ENCODE data around the gene DOP1A.
A peak's percentile ranks its signal among the peaks of the same experiment; 100 is the strongest.
"Not testable (repeated sequence)": the region's sequence is repeated elsewhere in the genome, so short reads cannot be mapped to it uniquely, and the experiment has no call there.

The DOP1A gene

DNA sequence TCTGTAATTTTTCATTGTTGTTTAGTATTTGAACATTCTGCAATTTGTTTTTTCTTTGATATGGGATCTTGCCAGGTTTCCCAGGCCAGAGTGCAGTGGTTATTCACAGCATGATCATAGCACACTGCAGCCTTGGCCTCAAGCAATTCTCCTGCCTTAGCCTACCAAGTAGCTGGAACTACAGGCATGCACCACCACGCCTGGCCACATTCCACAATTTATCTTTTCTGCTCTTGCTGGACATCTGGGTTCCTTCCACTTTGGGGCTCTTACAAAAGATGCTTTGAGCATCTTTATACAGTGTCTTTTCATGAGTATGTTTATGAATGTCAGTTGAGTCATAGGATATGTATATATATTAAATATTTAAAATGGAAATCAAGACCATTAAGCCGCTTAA, 83.6 kb downstream of the DOP1A start:
- no peak for DNase-seq (ENCODE audit: low spot score)

DNA sequence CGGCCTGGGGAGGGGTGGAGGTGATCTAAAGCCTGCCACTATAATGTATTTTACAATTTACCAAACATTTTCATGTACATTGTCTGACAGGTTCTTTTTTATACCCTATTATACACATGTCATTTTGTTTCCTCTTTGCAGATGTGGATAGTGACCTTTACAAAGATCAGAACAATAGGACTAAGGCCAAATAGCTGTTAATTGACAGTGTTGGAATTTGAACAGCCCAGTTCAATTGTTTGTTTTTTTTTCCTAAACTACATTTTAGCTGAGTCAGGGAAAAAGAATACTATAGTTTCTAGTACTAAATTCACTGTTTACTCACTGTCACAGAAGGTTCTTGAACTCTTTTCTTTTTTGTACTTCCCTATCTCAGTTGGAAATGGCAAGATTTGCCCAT, 85.4 kb downstream of the DOP1A start:
- DNase-seq (ENCODE audit: low spot score) = no peak

DNA sequence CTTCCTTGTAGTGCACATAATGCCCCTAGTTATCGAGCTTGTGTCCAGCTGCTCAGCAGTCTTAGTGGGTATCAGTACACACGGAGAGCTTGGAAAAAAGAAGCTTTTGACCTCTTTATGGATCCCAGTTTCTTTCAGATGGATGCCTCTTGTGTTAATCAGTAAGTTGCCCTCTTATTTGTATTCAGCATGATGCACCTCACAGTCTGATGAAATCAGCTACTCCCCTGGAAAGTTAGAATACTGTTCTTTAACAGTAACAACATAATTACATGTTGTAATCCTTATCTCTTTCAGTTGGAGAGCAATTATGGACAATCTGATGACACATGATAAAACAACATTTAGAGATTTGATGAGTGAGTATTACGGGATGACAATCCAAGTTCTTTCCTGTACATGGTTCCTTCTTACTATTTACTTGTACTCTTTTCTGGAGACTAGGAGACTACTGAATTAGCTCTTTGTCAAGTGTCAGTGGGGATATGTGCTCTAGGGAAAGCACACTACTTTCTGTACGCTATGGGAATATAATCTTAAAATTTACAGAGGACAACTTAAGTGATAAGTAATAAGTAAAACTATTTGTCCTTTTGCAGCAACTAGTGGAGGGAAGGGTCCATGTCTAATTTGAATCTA, 86.5 kb downstream of the DOP1A start:
- DNase-seq (ENCODE audit: low spot score) = peak; percentile 2

DNA sequence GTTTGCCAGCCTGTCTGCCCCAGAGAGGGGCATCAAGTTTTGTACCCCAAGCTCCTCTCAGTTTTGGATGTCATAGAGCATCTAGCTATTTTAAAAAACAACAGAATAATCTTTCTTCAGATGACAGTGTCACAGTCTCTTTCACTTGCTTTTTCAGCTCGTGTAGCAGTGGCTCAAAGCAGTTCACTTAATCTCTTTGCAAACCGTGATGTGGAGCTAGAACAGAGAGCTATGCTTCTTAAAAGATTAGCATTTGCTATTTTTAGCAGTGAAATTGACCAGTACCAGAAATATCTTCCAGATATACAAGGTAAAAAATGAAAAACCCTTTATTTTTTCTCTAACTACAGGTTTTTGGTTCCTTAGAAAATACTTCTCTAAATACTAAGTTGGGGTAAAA, 88.3 kb downstream of the DOP1A start:
- no peak for DNase-seq (ENCODE audit: low spot score)

DNA sequence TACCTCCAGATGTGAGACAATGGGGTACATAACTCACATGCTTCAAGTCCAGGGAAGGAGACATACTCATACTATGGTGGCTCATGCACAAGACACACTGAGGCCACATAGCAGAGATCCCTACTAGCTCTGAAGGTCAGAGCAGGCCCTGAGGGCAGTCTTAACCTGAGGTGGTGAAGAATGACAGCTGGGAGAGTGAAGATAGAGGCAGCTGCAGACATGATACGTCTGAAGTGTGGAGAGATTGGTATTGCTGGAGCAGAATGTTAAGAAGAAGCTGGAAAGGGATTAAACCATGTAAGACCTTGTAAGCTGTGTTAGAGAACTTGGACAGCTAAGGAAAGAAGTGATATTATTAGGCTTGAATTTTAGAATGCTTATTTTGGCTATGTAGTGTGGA, 92.7 kb downstream of the DOP1A start:
- no peak for DNase-seq (ENCODE audit: low spot score)

DNA sequence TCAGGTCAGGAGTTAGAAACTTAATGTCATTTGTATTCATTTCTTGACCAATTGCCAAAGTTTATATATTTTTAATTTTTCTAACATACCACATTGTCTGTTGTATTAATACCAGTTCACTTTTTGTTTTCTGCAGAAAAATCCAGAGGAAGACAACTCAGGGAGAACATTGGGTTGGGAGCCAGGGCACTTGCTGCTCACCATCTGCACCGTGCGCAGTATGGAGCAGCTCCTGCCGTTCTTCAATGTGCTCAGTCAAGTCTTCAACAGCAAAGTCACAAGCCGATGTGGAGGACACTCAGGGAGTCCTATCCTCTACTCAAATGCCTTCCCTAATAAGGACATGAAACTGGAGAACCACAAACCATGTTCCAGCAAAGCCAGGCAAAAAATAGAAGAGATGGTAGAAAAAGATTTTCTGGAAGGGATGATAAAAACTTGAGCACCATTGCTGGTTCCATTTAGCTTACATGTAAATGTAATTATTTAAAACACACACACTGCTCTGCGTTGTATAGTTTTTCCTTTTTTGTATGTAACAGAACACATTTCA, 100.3 kb downstream of the DOP1A start:
- no peak for DNase-seq (ENCODE audit: low spot score)

DNA sequence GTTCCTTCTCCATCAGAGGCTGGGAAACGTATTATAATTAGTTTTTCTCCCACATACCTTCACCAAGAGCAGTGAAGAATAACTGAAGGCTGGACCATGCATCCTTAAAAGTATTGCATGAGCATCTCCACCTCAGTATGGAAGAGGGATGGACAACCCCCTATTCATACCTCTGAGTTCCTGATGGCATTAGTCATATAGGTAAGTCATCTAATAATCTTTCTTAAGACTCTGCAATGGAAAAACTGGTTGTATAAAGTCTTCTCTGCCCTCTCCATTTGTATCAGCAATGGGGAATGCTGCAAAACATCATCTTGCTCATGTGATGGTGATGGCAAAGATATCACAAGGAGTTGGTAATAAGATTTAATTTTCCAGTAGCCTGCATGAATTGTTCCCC, 101.1 kb downstream of the DOP1A start:
- peak; percentile 13 for DNase-seq (ENCODE audit: low spot score)

DNA sequence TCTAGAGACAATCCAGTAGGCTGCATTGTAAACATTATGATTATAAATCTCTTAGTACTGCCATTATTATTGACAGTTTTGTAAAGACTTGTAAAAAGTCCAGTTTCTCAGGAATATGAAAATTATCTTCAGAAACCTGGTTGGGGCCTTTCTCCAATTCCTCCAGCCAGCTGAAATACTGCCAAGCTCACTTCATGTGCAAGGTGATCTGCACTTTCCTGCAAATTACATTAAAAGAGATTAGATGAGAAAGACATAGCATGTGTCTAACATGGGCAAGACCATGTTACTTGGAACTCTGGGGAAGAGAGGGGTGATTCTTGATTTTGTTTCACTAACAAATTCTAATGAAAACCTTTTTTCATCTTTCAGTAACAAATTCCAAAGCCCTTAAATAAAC, 101.6 kb downstream of the DOP1A start:
- no peak for DNase-seq (ENCODE audit: low spot score)

DNA sequence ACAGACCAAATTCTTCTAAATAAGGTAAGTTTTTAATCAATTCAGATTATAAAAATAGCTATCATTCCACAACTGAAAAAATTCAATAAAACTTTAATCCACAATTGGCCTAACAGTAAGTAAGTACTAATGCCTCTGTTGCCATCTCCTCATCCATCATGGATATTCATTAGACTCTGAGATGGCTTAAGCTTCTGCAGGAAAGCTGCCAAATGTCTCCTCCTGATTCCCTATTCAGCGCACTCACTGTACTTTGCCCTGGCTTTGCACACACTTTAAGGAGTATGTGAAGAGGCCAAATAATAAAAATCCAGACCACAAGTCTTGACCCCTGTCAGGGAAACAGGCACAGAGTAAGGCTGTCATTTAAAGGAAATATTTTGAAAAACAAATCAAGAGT, 102.0 kb downstream of the DOP1A start:
- DNase-seq (ENCODE audit: low spot score) = no peak

DNA sequence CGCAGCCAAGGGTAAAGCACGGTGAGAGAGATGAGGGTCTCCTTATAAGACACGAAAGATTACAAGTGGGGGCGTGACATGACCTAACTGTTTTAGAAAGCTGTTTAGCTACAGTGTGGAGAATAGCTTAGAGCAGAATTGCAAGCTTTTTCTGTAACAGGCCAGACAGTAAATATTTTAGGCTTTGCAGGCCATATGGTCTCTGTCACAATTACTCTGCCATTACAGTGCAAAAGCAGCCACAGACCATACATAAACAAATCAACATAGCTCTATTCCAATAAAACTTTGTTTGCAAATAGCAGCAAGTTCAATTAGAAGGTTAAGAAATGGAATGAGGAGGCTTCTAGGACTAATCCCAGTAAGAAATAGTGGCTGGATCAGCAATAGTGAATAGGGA, 108.8 kb downstream of the DOP1A start:
- DNase-seq (ENCODE audit: low spot score) = no peak

DNA sequence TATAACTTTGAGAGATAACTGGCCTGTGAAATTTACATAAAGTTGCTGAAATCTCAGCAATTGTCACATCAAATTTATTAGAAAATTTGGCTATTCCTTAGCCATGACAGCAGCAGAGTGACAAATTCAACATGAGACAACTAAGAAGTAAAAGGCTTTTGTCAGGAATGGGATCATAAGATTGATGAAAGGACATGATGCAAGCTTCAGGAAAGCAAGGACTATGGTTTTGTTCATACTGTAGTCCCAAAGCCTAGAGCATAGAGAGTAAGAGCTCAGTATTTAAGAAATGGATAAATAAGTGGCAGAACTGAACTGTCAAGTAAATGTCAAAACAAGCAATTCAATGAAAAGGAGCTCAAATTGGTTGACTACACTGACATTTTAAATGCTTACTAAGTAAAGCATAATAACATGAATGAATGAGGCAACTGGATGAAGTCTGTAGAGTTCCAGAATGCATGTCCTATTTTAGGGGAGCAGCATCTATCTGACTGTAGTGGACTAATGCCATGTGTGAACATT, 113.0 kb downstream of the DOP1A start:
- no peak for DNase-seq (ENCODE audit: low spot score)

DNA sequence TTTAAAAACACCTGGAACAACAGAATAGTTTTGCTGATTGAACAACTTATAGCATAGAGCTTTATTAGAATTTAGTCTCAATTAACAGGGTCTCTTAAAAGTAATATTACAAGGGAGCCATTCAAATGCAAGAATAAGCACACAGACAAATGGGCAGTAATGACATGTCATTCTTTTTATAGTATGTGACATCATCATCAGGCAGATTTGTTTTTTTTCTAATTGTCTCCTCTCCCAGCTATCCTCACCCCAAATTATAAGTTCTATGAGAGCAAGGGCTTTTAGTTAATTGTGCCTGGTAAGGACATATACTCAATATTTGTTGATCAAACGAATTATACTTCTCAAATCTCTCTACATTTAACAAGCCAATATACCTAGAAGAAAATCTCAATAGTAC, 114.6 kb downstream of the DOP1A start:
- no peak for DNase-seq (ENCODE audit: low spot score)

DNA sequence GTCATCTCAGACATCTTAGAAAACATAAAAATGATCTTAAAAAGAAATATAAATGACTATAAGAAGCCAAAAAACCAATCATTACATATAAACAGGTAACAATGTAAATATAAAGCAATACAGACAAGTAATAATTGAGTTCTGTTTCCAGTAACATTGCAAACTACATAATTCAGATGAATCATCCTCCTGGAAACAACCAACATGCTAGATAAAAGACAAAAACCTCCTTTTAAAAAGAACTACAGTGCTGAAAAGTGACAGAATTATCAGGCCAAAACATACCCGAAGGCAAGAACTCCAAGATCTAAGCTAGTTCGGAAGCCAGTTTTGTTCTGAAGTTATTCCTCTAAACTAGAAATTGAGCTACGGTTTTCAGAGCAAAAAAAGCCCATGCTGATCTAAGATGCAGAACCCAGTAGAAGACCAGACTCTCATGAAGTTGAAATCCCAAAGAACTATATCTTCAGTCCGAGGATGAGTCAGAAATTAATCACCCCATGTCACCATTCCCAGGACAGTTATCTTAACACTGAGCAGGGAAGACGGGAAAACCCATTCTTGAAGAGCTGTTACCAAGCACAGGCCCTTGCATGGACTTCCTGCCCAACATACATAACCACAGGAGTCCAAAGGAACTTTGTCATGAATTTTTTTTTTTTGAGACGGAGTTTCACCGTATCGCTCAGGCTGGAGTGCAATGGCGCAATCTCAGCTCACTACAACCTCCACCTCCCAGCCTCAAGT, 115.8 kb downstream of the DOP1A start:
- peak; percentile 94 for DNase-seq (ENCODE audit: low spot score)

DNA sequence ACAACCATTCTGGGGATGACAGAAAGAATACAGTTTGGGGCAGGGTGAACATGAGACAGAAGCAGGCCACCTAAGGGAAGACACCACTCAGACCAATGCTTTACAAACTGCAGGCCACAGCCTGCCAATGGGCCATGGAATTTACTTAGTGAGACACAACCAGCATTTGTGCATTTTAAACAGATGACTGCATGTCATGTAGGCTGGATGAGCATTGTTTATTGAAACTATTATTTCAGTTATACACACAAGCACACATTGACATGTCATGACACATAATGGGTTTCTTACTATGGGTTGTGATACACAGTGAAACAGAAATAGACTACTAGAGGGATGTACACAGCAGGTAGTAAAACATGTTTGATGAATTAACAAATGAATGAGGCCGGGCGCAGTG, 117.6 kb downstream of the DOP1A start:
- peak; percentile 9 for DNase-seq (ENCODE audit: low spot score)

DNA sequence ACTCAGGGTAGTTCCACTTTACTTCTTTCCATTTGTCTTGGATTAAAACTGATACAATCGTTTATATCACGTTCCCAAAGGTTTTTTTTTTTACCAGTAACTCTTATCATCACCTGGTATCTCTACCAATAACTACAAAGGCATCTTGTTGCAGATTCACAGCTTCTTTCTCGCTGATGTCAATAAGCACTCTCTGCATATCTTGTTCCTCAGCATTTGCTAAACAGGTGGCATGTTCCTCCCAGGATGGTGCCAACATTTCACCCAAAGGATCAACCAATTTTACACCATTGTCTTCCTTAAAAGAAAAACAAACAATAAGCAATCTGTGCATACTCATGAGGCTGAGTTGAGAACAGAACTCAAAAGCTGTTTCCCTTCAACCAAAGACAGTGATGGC, 121.0 kb downstream of the DOP1A start:
- DNase-seq (ENCODE audit: low spot score) = no peak

DNA sequence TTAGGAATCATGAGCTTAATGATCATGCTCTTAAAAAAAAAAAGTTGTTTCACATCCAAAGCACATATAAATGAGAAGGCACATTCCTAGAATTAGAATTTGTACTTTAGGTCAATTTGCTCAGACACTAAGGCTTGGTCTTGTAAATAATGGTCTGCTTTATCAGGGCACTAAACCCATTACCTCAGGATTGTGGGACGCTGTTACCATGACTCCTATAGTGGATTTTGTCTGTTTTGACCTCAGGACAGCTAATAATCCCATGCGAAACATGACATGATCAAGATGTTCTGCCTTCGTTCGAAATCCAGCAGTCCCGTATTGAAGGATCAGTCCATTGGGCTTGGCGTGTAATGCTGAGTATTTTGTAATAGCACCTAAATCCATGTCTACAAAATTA, 123.2 kb downstream of the DOP1A start:
- DNase-seq (ENCODE audit: low spot score) = no peak

DNA sequence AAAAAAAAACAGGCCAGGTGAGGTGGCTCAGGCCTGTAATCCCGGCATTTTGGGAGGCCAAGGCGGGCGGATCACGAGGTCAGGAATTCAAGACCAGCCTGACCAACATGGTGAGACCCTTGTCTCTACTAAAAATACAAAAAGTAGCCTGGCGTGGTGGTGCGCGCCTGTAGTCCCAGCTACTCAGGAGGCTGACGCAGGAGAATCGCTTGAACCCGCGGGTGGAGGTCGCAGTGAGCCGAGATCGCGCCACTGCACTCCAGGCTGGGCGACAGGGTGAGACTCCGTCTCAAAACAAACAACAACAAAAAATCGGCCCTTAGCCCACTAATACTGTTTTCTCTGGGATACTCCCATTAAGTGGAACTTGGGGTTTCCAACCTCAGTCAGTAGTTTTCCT, 124.5 kb downstream of the DOP1A start:
- DNase-seq (ENCODE audit: low spot score) = not testable (repeated sequence)

DNA sequence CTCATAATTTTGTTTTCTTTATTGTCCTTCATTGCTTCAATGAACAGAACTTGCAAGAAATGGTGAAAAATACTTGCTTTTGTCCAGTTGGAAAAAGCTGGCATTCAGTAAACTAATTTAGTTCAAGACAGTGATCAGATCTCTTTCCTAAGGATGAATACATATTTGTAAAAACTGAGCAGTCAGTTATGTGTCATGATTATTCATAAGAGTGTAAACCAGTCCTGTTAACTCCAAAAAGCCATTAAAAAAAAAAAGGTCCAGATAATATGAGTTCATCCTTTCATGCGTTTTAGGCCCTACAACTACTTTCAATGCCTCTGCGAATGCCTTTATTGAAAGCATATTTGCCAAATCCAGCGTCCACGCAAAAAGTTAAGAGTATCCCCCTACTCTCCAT, 125.0 kb downstream of the DOP1A start:
- DNase-seq (ENCODE audit: low spot score) = peak; percentile 12

DNA sequence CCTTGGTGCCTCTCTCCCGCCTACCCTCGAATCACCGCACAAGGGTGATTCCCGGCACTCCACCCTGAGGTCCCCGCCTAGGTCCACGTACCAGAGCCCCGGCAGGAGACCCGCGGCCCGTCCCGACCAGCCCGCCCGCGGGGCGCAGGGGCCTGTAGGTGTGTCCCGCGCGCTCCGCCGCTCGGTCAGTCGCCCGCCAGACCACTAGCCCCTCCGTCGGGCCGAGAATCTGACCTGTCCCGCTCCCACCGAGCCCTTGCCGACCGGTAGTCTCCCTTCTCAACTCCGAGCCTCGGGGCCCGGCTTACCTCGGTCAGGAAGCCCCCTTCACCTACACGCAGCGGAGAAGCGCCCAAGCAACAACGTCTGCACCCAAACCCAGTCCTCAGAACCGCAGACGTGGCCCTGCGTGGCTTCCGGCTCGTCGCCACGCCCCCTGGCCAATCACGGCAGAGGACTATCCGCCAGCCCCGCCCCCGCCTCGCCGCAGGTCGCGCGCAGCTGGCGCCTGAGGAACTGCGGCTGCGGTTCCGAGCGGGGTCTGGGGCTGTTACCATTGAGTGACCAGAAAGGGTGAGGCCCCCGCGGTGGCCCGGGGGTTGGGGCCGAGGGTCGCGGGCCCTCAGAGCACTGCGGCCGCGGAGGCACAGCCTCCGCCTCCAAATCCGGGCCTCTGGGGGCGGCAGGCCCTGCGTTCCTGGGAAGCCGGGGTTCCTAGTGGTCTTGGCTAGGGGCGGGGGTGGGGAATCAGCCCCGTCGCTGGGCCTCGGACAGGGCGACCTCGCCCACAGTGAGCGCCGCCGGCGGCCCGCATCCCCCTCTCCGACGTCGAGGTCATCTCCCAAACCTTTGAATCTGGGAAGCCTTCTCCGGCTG, 125.6 kb downstream of the DOP1A start, which contains the start of the genes PGM3 and RWDD2A:
TSS of gene PGM3 (minus strand) at position 395 of the 876 bp plus-strand sequence. CDS start 2,253 bp downstream, outside the sequence.
TSS of gene RWDD2A (plus strand) at position 487 of the 876 bp plus-strand sequence. CDS start 1,095 bp downstream, outside the sequence.
- peak; percentile 88 for DNase-seq (ENCODE audit: low spot score)

DNA sequence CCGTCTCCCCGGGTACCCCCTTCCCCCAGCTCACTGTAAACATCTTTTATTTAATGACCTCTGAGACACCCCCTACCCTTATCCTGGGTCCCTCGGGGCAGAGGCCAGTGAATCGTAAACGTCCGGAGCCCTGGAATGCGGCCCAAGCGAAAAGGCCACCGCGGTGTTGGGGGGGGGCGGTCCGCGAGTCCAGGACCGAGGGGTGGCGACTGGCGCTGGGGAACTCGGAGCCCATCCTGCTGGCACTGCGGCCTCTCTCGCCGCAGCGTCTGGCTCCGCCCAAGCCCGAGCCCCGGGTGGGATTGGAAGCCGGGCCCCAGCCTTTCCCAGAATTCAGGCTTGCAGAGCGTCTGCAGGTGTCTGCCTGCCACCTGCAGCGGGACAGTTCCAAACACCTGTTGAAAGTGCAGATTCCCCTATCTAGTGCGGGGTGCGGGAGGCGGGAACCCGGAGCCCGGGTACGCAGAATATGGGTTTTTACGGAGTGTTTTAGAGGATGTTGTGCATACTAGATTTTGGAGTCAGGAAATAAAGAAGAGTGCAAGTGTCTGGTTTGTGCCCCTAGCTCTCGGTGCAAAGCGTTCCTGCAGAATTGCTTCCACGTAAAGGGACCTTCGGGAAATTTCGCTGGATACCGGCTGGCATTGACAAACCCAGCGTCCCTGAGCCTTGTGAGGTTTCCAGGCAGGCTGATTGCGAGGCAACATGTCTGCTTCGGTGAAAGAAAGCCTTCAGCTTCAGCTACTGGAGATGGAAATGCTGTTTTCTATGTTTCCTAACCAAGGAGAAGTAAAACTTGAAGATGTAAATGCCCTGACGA, 126.5 kb downstream of the DOP1A start:
- DNase-seq (ENCODE audit: low spot score) = peak; percentile 61

DNA sequence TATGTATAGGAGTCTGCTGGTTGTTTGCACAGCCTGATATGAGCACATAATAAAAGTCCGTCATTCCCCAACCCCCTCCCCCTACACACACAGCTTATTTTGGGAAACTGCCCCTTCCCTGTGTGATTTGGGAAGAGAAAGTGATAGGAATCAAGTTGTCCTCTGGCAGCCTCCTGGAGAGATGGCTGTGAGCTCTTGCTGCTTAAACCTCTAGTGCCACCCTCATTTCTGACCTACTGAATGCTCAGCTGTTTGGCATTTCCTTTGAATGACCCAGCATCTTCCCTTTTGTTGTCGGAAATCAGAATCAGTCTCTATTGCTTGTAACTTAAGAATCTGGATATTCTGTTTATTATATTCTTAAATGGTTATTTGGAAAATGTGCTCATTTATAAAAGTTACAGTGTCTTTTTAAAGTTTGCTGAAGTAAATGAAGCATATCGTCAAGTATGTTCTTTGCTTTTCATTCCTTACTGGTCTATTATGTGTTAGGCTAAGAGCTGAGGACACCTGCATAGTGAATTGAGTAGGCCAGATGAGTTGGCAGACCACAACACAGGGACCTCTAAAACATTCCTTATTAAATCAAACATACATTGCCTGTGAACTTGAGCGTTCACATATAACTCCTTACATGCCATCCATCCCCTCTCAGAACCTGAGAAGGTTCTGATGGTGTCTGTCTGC, 131.2 kb downstream of the DOP1A start:
- peak; percentile 63 for DNase-seq (ENCODE audit: low spot score)

Data from kidney tubule cell (primary cell).